Gastrocnemius medialis (tissue), 4 donors: ENCODE results near the gene ARHGEF10L.

Experiments
- POLR2A ChIP-seq, 2 donors: fragments of 450-650 bp; IDR thresholded peaks; one replicate each; pipeline ENCODE4 v1.6.1; 2017; ENCODE audit warnings: antibody characterized with exemption in 2 of 2, mild to moderate bottlenecking in 2 of 2, moderate library complexity in 2 of 2
- TF ChIP-seq, protein P1 (sequence below), 5 experiments: fragments of 450-650 bp in 3 of 5; fragments of 200-600 bp in 2 of 5; sonication (generic) in 2 of 5; IDR thresholded peaks in 4 of 5; conservative IDR thresholded peaks in 1 of 5; 1 replicate in 4 of 5; 2 replicates in 1 of 5; pipeline ENCODE4 v1.5.1; 2016 to 2019; ENCODE audit warnings: antibody characterized with exemption in 5 of 5, mild to moderate bottlenecking in 3 of 5, moderate library complexity in 3 of 5

DNA sequence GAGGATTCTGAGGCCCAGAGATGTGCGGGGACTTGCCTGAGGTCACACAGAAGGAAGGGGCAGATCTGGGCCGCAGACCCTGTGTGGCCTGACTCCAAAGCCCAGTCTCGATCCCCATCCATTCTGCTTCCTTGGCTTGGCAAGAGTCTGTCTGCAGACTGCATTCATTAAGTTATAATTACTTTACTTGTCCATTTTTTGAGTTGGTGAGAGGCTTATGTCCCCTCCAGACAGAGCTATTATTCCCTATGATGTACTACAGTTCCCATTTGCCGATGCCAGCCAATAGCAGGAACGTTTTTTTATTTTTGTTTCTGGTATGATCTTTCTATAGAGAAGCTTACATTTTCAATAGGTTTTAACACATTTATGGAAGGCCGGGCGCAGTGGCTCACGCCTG, 101.5 kb downstream of the ARHGEF10L start:
- no peak for TF ChIP-seq POLR2A (IDR thresholded peaks at IDR 0.05)
- TF ChIP-seq, protein P1, sequence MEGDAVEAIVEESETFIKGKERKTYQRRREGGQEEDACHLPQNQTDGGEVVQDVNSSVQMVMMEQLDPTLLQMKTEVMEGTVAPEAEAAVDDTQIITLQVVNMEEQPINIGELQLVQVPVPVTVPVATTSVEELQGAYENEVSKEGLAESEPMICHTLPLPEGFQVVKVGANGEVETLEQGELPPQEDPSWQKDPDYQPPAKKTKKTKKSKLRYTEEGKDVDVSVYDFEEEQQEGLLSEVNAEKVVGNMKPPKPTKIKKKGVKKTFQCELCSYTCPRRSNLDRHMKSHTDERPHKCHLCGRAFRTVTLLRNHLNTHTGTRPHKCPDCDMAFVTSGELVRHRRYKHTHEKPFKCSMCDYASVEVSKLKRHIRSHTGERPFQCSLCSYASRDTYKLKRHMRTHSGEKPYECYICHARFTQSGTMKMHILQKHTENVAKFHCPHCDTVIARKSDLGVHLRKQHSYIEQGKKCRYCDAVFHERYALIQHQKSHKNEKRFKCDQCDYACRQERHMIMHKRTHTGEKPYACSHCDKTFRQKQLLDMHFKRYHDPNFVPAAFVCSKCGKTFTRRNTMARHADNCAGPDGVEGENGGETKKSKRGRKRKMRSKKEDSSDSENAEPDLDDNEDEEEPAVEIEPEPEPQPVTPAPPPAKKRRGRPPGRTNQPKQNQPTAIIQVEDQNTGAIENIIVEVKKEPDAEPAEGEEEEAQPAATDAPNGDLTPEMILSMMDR (IDR thresholded peaks at IDR 0.05 in 4 of 5, conservative IDR thresholded peaks at IDR 0.05 in 1 of 5) = no peak
